K562 (cell line): ENCODE data around the gene THG1L. TPM values are rescaled to one million over a fixed set of nuclear protein-coding genes. Genes with fewer than 3 reads are reported as not detected.

Experiments used
- ASH1L ChIP-seq: fragments of 450-650 bp; IDR thresholded peaks from 2 replicates; pipeline ENCODE4 v1.6.1; 2018; ENCODE audit warnings: borderline replicate concordance, mild to moderate bottlenecking, low read depth; ENCODE audit not compliant: partially characterized antibody
- GTF2F1 ChIP-seq: IDR thresholded peaks from 2 replicates; pipeline ENCODE4 v1.6.1; 2011; ENCODE audit warnings: low read depth, low read length, improper control_type of control experiment
- IRF2 ChIP-seq: sonication (generic); formaldehyde crosslinking; IDR thresholded peaks from 2 replicates; pipeline ENCODE4 v1.8.1; 2022; ENCODE audit warnings: mild to moderate bottlenecking, missing genetic modification reagents
- PTBP1 ChIP-seq: fragments of 200-400 bp; formaldehyde crosslinking; IDR thresholded peaks from 2 replicates; pipeline ENCODE4 v1.6.1; 2017; ENCODE audit warnings: low read depth, low read length
- TCFL5 ChIP-seq: fragments of 250-450 bp; sonication (Bioruptor Pico); conservative IDR thresholded peaks from 2 replicates; pipeline ENCODE4 v1.6.1; 2021; ENCODE audit warnings: mild to moderate bottlenecking, moderate library complexity, matching md5 sums
- VEZF1 ChIP-seq: fragments of 200-800 bp; sonication (Bioruptor generic); IDR thresholded peaks from 2 replicates; pipeline ENCODE4 v1.6.1; 2017; ENCODE audit warnings: missing genetic modification characterization, missing compliant biosample characterization
- XRCC3 ChIP-seq: fragments of 450-650 bp; IDR thresholded peaks from 2 replicates; pipeline ENCODE4 v1.6.1; 2017; ENCODE audit warnings: mild to moderate bottlenecking, moderate library complexity
- ZFX ChIP-seq: sonication (generic); formaldehyde crosslinking; IDR thresholded peaks from 2 replicates; pipeline ENCODE4 v1.8.0; 2022; ENCODE audit warnings: mild to moderate bottlenecking, missing genetic modification reagents, moderate library complexity
- ZNF197 ChIP-seq: fragments of 200-800 bp; sonication (Bioruptor generic); IDR thresholded peaks from 2 replicates; pipeline ENCODE4 v1.6.1; 2016; ENCODE audit warnings: low read depth, missing genetic modification characterization, missing compliant biosample characterization
- ZNF311 ChIP-seq: fragments of 250-450 bp; sonication (Bioruptor Pico); IDR thresholded peaks from 2 replicates; pipeline ENCODE4 v1.4.0; 2020; ENCODE audit warnings: mild to moderate bottlenecking, moderate library complexity
- ZNF76 ChIP-seq: fragments of 250-450 bp; sonication (Bioruptor Pico); IDR thresholded peaks from 2 replicates; pipeline ENCODE4 v1.4.0; 2020; ENCODE audit warnings: mild to moderate bottlenecking, moderate library complexity, borderline replicate concordance
- polyA plus RNA-seq, 8 experiments: library from polyadenylated mRNA; depleted of rRNA in 4 of 8; stranded (reverse) in 5 of 8; unstranded in 3 of 8; fragments of >200 nt; fragmentation: Nextera tagmentation in 2 of 8; fragmentation: Illumina TruSeq in 1 of 8; extraction: Ambion mirVana in 2 of 8; extraction: Trizol in 1 of 8; gene quantifications; 2 replicates each; pipeline versions ENCODE4 v1.2.1 to v1.2.3, GENCODE V29; 2011 to 2014; ENCODE audit warnings: inconsistent platforms in 1 of 8, missing spikeins in 1 of 8
- total RNA-seq, 7 experiments: library from RNA; depleted of rRNA in 6 of 7; stranded (reverse); fragments of >200 nt in 6 of 7; fragmentation: Illumina TruSeq in 2 of 7; extraction: Trizol in 2 of 7; gene quantifications; 2 replicates each; pipeline versions ENCODE4 v1.2.1 to v1.2.3, GENCODE V29; 2011 to 2021; ENCODE audit warnings: low replicate concordance in 1 of 7
- TF ChIP-seq, protein P1 (sequence below), 2 experiments: fragments of 450-650 bp in 1 of 2; sonication (generic) in 1 of 2; formaldehyde crosslinking in 1 of 2; IDR thresholded peaks in 1 of 2; conservative IDR thresholded peaks in 1 of 2; 2 replicates each; pipeline versions ENCODE4 v1.6.1 to v1.8.1; 2016 to 2023; ENCODE audit warnings: mild to moderate bottlenecking in 2 of 2, moderate library complexity in 2 of 2, inconsistent platforms in 1 of 2, missing genetic modification reagents in 1 of 2
- TF ChIP-seq, protein P2 (sequence below): fragments of 150-350 bp; conservative IDR thresholded peaks from 2 replicates; pipeline ENCODE4 v1.6.1; 2014; ENCODE audit warnings: low read length

THG1L gene
- total and polyA plus RNA-seq, 9 of the 15 experiments (the other 6 are each of a cell fraction or from before 2014, with no cell fraction given), result 21.8 to 40.7 (median 28.0) TPM

DNA sequence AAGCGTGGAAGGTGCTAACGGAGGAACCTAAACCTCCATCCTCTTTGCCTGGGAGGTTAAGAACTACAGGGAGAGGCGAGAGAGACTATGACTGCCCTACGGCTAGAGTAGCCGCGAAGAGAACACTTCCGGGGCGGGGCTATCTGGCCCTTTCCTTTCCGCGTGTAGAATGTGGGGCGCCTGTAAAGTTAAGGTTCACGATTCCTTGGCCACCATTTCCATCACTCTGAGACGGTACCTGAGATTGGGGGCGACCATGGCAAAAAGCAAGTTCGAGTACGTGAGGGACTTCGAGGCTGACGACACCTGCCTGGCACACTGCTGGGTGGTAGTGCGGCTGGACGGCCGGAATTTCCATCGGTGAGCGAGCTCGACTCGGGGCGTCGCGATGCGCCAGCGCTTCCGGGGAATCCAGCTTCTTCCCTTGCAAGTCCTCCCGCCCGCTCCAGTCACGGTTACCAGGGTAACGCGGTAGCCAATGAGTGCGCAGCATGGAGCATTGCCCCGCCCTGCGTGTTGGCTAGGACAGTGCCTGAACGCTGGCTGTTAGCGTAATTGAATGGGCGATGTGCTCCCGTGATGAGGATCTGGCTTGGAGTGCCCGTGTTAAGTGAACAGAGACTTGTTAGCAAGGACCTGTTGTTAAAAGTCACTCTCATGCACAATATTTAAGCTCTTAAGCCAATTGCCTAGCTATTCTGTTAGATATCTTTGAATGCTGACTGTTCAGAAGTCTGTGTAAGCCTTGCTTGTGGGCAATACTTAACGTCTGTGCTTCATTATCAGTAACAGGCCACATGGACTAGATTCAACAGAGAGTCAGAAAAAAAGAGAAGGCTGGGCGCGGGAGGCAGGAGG, at the start of gene THG1L (continued):
- no peak for TF ChIP-seq ZNF197 (CRISPR knock-in tag)
- TF ChIP-seq ZFX (CRISPR knock-in tag), result peak; percentile 56
- TF ChIP-seq PTBP1, result no peak
- no peak for TF ChIP-seq ZNF76
- TF ChIP-seq ZNF311 (CRISPR knock-in tag), result no peak
- no peak for TF ChIP-seq TCFL5 (CRISPR knock-in tag)
- no peak for TF ChIP-seq IRF2 (CRISPR knock-in tag)
- TF ChIP-seq, protein P1, sequence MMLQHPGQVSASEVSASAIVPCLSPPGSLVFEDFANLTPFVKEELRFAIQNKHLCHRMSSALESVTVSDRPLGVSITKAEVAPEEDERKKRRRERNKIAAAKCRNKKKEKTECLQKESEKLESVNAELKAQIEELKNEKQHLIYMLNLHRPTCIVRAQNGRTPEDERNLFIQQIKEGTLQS (IDR thresholded peaks at IDR 0.05), result no peak; the same call in 1 of the 2 replicates
- TF ChIP-seq, protein P1 (CRISPR knock-in tag; conservative IDR thresholded peaks at IDR 0.05), result peak; percentile 25; the same call in 1 of the 2 replicates
- peak; percentile 67 for TF ChIP-seq VEZF1 (CRISPR knock-in tag)
- peak; percentile 48 for TF ChIP-seq ASH1L
- TF ChIP-seq, protein P2, sequence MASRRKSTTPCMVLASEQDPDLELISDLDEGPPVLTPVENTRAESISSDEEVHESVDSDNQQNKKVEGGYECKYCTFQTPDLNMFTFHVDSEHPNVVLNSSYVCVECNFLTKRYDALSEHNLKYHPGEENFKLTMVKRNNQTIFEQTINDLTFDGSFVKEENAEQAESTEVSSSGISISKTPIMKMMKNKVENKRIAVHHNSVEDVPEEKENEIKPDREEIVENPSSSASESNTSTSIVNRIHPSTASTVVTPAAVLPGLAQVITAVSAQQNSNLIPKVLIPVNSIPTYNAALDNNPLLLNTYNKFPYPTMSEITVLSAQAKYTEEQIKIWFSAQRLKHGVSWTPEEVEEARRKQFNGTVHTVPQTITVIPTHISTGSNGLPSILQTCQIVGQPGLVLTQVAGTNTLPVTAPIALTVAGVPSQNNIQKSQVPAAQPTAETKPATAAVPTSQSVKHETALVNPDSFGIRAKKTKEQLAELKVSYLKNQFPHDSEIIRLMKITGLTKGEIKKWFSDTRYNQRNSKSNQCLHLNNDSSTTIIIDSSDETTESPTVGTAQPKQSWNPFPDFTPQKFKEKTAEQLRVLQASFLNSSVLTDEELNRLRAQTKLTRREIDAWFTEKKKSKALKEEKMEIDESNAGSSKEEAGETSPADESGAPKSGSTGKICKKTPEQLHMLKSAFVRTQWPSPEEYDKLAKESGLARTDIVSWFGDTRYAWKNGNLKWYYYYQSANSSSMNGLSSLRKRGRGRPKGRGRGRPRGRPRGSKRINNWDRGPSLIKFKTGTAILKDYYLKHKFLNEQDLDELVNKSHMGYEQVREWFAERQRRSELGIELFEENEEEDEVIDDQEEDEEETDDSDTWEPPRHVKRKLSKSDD, result peak; percentile 62; the same call in 1 of the 2 replicates
- no peak for TF ChIP-seq GTF2F1
- TF ChIP-seq XRCC3, result no peak
